Measurements from ENCODE around the gene ALG8. TPM values are rescaled to one million over a fixed set of nuclear protein-coding genes. Genes with fewer than 3 reads are reported as not detected.

Gene ALG8
- total and polyA plus RNA-seq, 8 donors = 10.8 to 29.0 (median 17.8) TPM

- H3K9me3 ChIP-seq = no peaks in the 10 kb centered on the region
- no peak overlapping the region for H3K4me3 ChIP-seq
- H3K27ac ChIP-seq = no peak overlapping the region
- peaks cover 0 to 5% (median 0%) of the 10 kb centered on the region in 3 donors for H3K4me1 ChIP-seq
- intact Hi-C loops (cut with DNase I) = no loop called here
- WGBS, 2 donors = 73 to 95% methylated on average over 1 of the region's 1 CpG
- no peak for DNase-seq
- no peak for ATAC-seq
- no peak for FAIRE-seq
- no peaks in the 10 kb centered on the region for H3K36me3 ChIP-seq
- no peaks in the 10 kb centered on the region for H3K27me3 ChIP-seq
- no peak for TF ChIP-seq CTCF (IDR thresholded peaks at IDR 0.05)
Measured at GRCh38 chr11:78160557-78160956, 21.1 kb upstream of the ALG8 start.

GRCh38 chr11:78158987-78159652 is 19.7 kb upstream of the ALG8 start:
- no peaks in the 10 kb centered on the region for H3K36me3 ChIP-seq
- peaks cover 0 to 5% (median 0%) of the 10 kb centered on the region in 3 donors for H3K4me1 ChIP-seq
- H3K9me3 ChIP-seq = no peaks in the 10 kb centered on the region
- H3K4me3 ChIP-seq = no peak overlapping the region
- no peak for FAIRE-seq
- no peak for DNase-seq
- intact Hi-C loops (cut with DNase I) = no loop called here
- TF ChIP-seq CTCF (IDR thresholded peaks at IDR 0.05) = no peak
- no peaks in the 10 kb centered on the region for H3K27me3 ChIP-seq
- WGBS, 2 donors = 67 to 68% methylated on average over 6 of the region's 6 CpGs
- no peak for ATAC-seq
- H3K27ac ChIP-seq = no peak overlapping the region

- ATAC-seq (peak in 3 of 4 donors; percentile 75 to 85 (median 76)), DNase-seq (peak in 2 of 6 donors; percentile 21 to 36), FAIRE-seq (no peak)
- Histone ChIP-seq H3K4me3 (no peak overlapping the region), H3K27ac (peak overlapping the region in 1 of 4 donors; percentile 10), H3K9me3 (no peaks in the 10 kb centered on the region), H3K36me3 (no peaks in the 10 kb centered on the region), H3K4me1 (peaks cover 0 to 5% (median 0%) of the 10 kb centered on the region in 3 donors), H3K27me3 (no peaks in the 10 kb centered on the region)
- no peak for TF ChIP-seq CTCF (IDR thresholded peaks at IDR 0.05)
- intact Hi-C loops (cut with DNase I) = no loop called here
- 34 to 37% methylated on average over 6 of the region's 6 CpGs for WGBS, 2 donors
Measured at GRCh38 chr11:78156127-78156844, 16.9 kb upstream of the ALG8 start.

GRCh38 chr11:78151804-78152203 is 12.4 kb upstream of the ALG8 start:
- Histone ChIP-seq H3K36me3 (no peaks in the 10 kb centered on the region), H3K4me3 (no peak overlapping the region), H3K27ac (no peak overlapping the region), H3K27me3 (no peaks in the 10 kb centered on the region), H3K4me1 (peaks cover 0 to 5% (median 0%) of the 10 kb centered on the region in 3 donors), H3K9me3 (no peaks in the 10 kb centered on the region)
- DNase-seq (no peak), ATAC-seq (no peak), FAIRE-seq (no peak)
- intact Hi-C loops (cut with DNase I) = no loop called here
- TF ChIP-seq CTCF (IDR thresholded peaks at IDR 0.05) = no peak

GRCh38 chr11:78150754-78151153 is 11.3 kb upstream of the ALG8 start:
- Histone ChIP-seq H3K27ac (no peak overlapping the region), H3K36me3 (no peaks in the 10 kb centered on the region), H3K27me3 (no peaks in the 10 kb centered on the region), H3K4me1 (no peaks in the 10 kb centered on the region), H3K9me3 (no peaks in the 10 kb centered on the region), H3K4me3 (no peak overlapping the region)
- intact Hi-C loops (cut with DNase I) = no loop called here
- TF ChIP-seq CTCF (IDR thresholded peaks at IDR 0.05) = no peak
- no peak for DNase-seq
- no peak for FAIRE-seq
- ATAC-seq = no peak
